HepG2 (cell line): ENCODE data around the gene GALNT1. TPM values are rescaled to one million over a fixed set of nuclear protein-coding genes. Genes with fewer than 3 reads are reported as not detected.

Experiments used
- ATAC-seq: fragments of 200-7000 bp; cut with Tn5 transposase; 3 replicates; pipeline ENCODE4 v1.9.1; 2020; ENCODE audit warnings: mild to moderate bottlenecking, moderate library complexity
- BruUV-seq: library from RNA; stranded (reverse); fragments of 400-500 nt; replicated peaks from 2 replicates; lab custom pipeline; 2021; lab: Mats Ljungman, UMichigan
- CTCF ChIA-PET: fragments of 300-600 bp; formaldehyde crosslinking; extraction: SDS; loops from one replicate; lab custom pipeline; 2021; ENCODE audit warnings: low total read pairs, inconsistent platforms, low intra/inter-chr PET ratio; lab: Yijun Ruan, JAX
- POLR2A ChIA-PET: fragments of 350-600 bp; sonication (Branson Sonifier 250); formaldehyde crosslinking; loops from one replicate; lab custom pipeline; 2020; ENCODE audit warnings: antibody characterized with exemption, inconsistent platforms; lab: Yijun Ruan, JAX
- DNase-seq: peaks from one replicate; pipeline ENCODE4 v3.0.0-alpha.2; 2015; ENCODE audit warnings: low spot score
- FAIRE-seq: peaks from 3 replicates; lab custom pipeline; 2011; peaks lifted over from hg19 to GRCh38; lab: Jason Lieb, UNC
- H2AFZ ChIP-seq: one replicate; pipeline ENCODE4 v1.6.1; 2011; ENCODE audit warnings: low read length, inconsistent platforms
- H3K27ac ChIP-seq: fragments of 300-600 bp; 3 replicates; pipeline ENCODE4 v1.8.0; 2011; ENCODE audit warnings: mixed run types, mild to moderate bottlenecking, mixed read lengths, low read length, inconsistent platforms; ENCODE audit not compliant: insufficient read depth; ENCODE audit errors: extremely low read length
- H3K27me3 ChIP-seq, 2 experiments: fragments of 200-600 bp in 1 of 2; 2 replicates in 1 of 2; 3 replicates in 1 of 2; pipeline versions ENCODE4 v1.6.0 to v1.8.0; 2011; ENCODE audit warnings: low read length in 2 of 2, mild to moderate bottlenecking in 2 of 2, moderate library complexity in 2 of 2, inconsistent platforms in 1 of 2; ENCODE audit not compliant: insufficient read depth in 2 of 2, control insufficient read depth in 1 of 2
- H3K36me3 ChIP-seq, 2 experiments: fragments of 200-600 bp in 1 of 2; replicated peaks in 1 of 2; 2 replicates in 1 of 2; 3 replicates in 1 of 2; pipeline versions ENCODE4 v1.5.1 to v1.8.0; 2011; ENCODE audit warnings: low read length in 2 of 2, inconsistent platforms in 1 of 2; ENCODE audit not compliant: insufficient read depth in 2 of 2, control insufficient read depth in 1 of 2
- H3K4me1 ChIP-seq: 2 replicates; pipeline ENCODE4 v1.5.1; 2012; ENCODE audit warnings: low read length, inconsistent platforms; ENCODE audit not compliant: insufficient read depth
- H3K4me2 ChIP-seq: 2 replicates; pipeline ENCODE4 v1.6.0; 2011; ENCODE audit warnings: low read depth, low read length, inconsistent platforms
- H3K4me3 ChIP-seq, 3 experiments: fragments of 200-600 bp in 1 of 3; sonication (generic), shearing (Covaris generic) in 1 of 3; replicated peaks in 1 of 3; 2 replicates each; pipeline ENCODE4 v1.5.1; 2011 to 2016; ENCODE audit warnings: low read length in 3 of 3, inconsistent platforms in 2 of 3, low read depth in 2 of 3, mild to moderate bottlenecking in 2 of 3, control low read depth in 1 of 3, mixed read lengths in 1 of 3; ENCODE audit not compliant: insufficient read depth in 1 of 3
- H3K79me2 ChIP-seq: one replicate; pipeline ENCODE4 v1.6.1; 2011; ENCODE audit warnings: low read length, inconsistent platforms; ENCODE audit not compliant: insufficient read depth
- H3K9ac ChIP-seq: 2 replicates; pipeline ENCODE4 v1.6.0; 2011; ENCODE audit warnings: mild to moderate bottlenecking, low read depth, low read length, inconsistent platforms; ENCODE audit not compliant: insufficient read depth
- H3K9me3 ChIP-seq: 2 replicates; pipeline ENCODE4 v1.5.1; 2012; ENCODE audit warnings: mild to moderate bottlenecking, low read length
- H4K20me1 ChIP-seq: 2 replicates; pipeline ENCODE4 v1.6.0; 2011; ENCODE audit warnings: inconsistent platforms, mild to moderate bottlenecking, low read length, moderate library complexity; ENCODE audit not compliant: insufficient read depth
- ATF4 ChIP-seq, 2 experiments: fragments of 450-650 bp in 1 of 2; sonication (generic) in 1 of 2; formaldehyde crosslinking; IDR thresholded peaks; 2 replicates each; pipeline versions ENCODE4 v1.5.0 to v1.8.0; 2020 to 2022; ENCODE audit warnings: mild to moderate bottlenecking in 1 of 2, missing genetic modification reagents in 1 of 2
- BCL3 ChIP-seq: sonication (generic); formaldehyde crosslinking; IDR thresholded peaks from 2 replicates; pipeline ENCODE4 v1.5.1; 2020; ENCODE audit warnings: mild to moderate bottlenecking, missing genetic modification reagents, moderate library complexity
- CBX5 ChIP-seq: sonication (generic); formaldehyde crosslinking; IDR thresholded peaks from 2 replicates; pipeline ENCODE4 v1.4.0; 2020; ENCODE audit warnings: missing genetic modification reagents, borderline replicate concordance
- CHCHD3 ChIP-seq: sonication (generic); formaldehyde crosslinking; IDR thresholded peaks from 2 replicates; pipeline ENCODE4 v1.8.0; 2022; ENCODE audit warnings: mild to moderate bottlenecking, missing genetic modification reagents, moderate library complexity
- ETS1 ChIP-seq: sonication (generic); formaldehyde crosslinking; IDR thresholded peaks from 2 replicates; pipeline ENCODE4 v1.4.0; 2020; ENCODE audit warnings: missing genetic modification reagents
- FOXK1 ChIP-seq: sonication (generic); formaldehyde crosslinking; IDR thresholded peaks from 2 replicates; pipeline ENCODE4 v1.4.0; 2020; ENCODE audit warnings: low read depth, missing genetic modification reagents, borderline replicate concordance
- GLI4 ChIP-seq: sonication (generic); formaldehyde crosslinking; IDR thresholded peaks from 2 replicates; pipeline ENCODE4 v1.5.1; 2020; ENCODE audit warnings: missing genetic modification reagents, mild to moderate bottlenecking, moderate library complexity, borderline replicate concordance
- HDAC1 ChIP-seq: sonication (generic); formaldehyde crosslinking; IDR thresholded peaks from 2 replicates; pipeline ENCODE4 v1.5.1; 2020; ENCODE audit warnings: mild to moderate bottlenecking, missing genetic modification reagents
- KLF9 ChIP-seq: IDR thresholded peaks from 2 replicates; pipeline ENCODE4 v1.6.1; 2016; ENCODE audit warnings: low read depth
- MXD4 ChIP-seq: IDR thresholded peaks from 2 replicates; pipeline ENCODE4 v1.6.1; 2016; ENCODE audit warnings: mild to moderate bottlenecking, missing biosample characterization, missing genetic modification reagents
- RAD21 ChIP-seq: fragments of 450-650 bp; formaldehyde crosslinking; IDR thresholded peaks from 2 replicates; pipeline ENCODE4 v1.5.0; 2020; ENCODE audit warnings: mild to moderate bottlenecking
- RARG ChIP-seq: sonication (generic); formaldehyde crosslinking; IDR thresholded peaks from 2 replicates; pipeline ENCODE4 v1.4.0; 2020; ENCODE audit warnings: low read depth, mild to moderate bottlenecking, missing genetic modification reagents
- ZBTB44 ChIP-seq: sonication (generic); formaldehyde crosslinking; IDR thresholded peaks from 2 replicates; pipeline ENCODE4 v1.4.0; 2020; ENCODE audit warnings: missing genetic modification reagents
- ZNF253 ChIP-seq: sonication (generic); formaldehyde crosslinking; IDR thresholded peaks from 2 replicates; pipeline ENCODE4 v1.8.0; 2022; ENCODE audit warnings: mild to moderate bottlenecking, missing genetic modification reagents, borderline replicate concordance
- ZNF263 ChIP-seq: sonication (generic); formaldehyde crosslinking; IDR thresholded peaks from 2 replicates; pipeline ENCODE4 v1.4.0; 2020; ENCODE audit warnings: missing genetic modification reagents
- ZNF775 ChIP-seq: sonication (generic); formaldehyde crosslinking; IDR thresholded peaks from 2 replicates; pipeline ENCODE4 v1.4.0; 2020; ENCODE audit warnings: missing genetic modification reagents, mild to moderate bottlenecking, moderate library complexity, borderline replicate concordance
- ZNF788 ChIP-seq: sonication (generic); formaldehyde crosslinking; IDR thresholded peaks from 2 replicates; pipeline ENCODE4 v1.5.0; 2020; ENCODE audit warnings: mild to moderate bottlenecking, missing genetic modification reagents, borderline replicate concordance
- ZSCAN25 ChIP-seq: sonication (generic); formaldehyde crosslinking; IDR thresholded peaks from 2 replicates; pipeline ENCODE4 v1.8.0; 2022; ENCODE audit warnings: mild to moderate bottlenecking, missing genetic modification reagents
- WGBS: methylation state at CpG from one replicate; pipeline ENCODE4 v1.1.6; 2017; ENCODE audit warnings: low lambda C conversion rate; 5-methylcytosine and 5-hydroxymethylcytosine counted together
- in situ Hi-C: cut with HindIII; loops from 2 replicates; pipeline ENCODE4 v1.10.0; 2017; ENCODE audit warnings: low pct_unique_long_range_greater_than_20kb; ENCODE audit not compliant: extremely low pct_ligation_motif_present
- intact Hi-C: fragments of 100-400 bp; cut with micrococcal nuclease; formaldehyde crosslinking; loops from one replicate; pipeline ENCODE4 v1.10.0; 2022; ENCODE audit not compliant: unreplicated experiment
- polyA plus RNA-seq, 8 experiments: library from polyadenylated mRNA; depleted of rRNA in 3 of 8; stranded (reverse) in 7 of 8; unstranded in 1 of 8; fragments of >200 nt; fragmentation: Illumina TruSeq in 4 of 8; extraction: Trizol in 4 of 8; gene quantifications; 2 replicates each; pipeline versions ENCODE4 v1.2.1 to v1.2.3, GENCODE V29; 2011 to 2016; ENCODE audit warnings: low read depth in 4 of 8, missing spikeins in 1 of 8, mixed read lengths in 1 of 8; ENCODE audit not compliant: insufficient read depth in 1 of 8
- total RNA-seq, 5 experiments: library from RNA; depleted of rRNA; stranded (reverse); fragments of >200 nt; fragmentation: Illumina TruSeq; extraction: Trizol; gene quantifications; 2 replicates each; pipeline ENCODE4 v1.2.3, GENCODE V29; 2016; ENCODE audit warnings: low read depth in 1 of 5

Gene GALNT1
- total and polyA plus RNA-seq, 2 of the 13 experiments (the other 11 are each of a cell fraction or from before 2014, with no cell fraction given) = 41.1 to 100 TPM

- TF ChIP-seq ETS1 (no peak), ATF4 (CRISPR knock-in tag; IDR thresholded peaks at IDR 0.05) (no peak), RARG (CRISPR knock-in tag) (no peak), ZNF253 (CRISPR knock-in tag) (no peak), FOXK1 (CRISPR knock-in tag) (no peak), ZSCAN25 (CRISPR knock-in tag) (no peak), HDAC1 (CRISPR knock-in tag) (no peak), CBX5 (CRISPR knock-in tag) (no peak), KLF9 (no peak), ZNF775 (CRISPR knock-in tag) (no peak), ZNF788 (CRISPR knock-in tag) (no peak), ZBTB44 (CRISPR knock-in tag) (no peak), RAD21 (CRISPR knock-in tag) (no peak), ZNF263 (no peak), GLI4 (CRISPR knock-in tag) (no peak), BCL3 (CRISPR knock-in tag) (no peak), MXD4 (CRISPR knock-in tag) (no peak), CHCHD3 (no peak)
- Histone ChIP-seq H3K9ac (no peak overlapping the region), H3K79me2 (no peaks in the 10 kb centered on the region), H3K27ac (no peak overlapping the region), H3K27me3 (no peaks in the 10 kb centered on the region), H3K4me2 (no peak overlapping the region), H3K9me3 (peaks cover 9% of the 10 kb centered on the region), H3K4me1 (no peaks in the 10 kb centered on the region), H3K4me3 (no peak overlapping the region), H2AFZ (no peak overlapping the region), H4K20me1 (no peaks in the 10 kb centered on the region), H3K36me3 (no peaks in the 10 kb centered on the region; a peak in 1 of 5 replicates)
- 97% methylated on average over 4 of the region's 4 CpGs for WGBS
- ATAC-seq (no peak), DNase-seq (no peak), FAIRE-seq (no peak)
- intact Hi-C loops (no loop called here), in situ Hi-C loops (no loop called here)
- ChIA-PET CTCF (no interaction called here), POLR2A (no interaction called here)
- BruUV-seq = no TSS peak
Measured at GRCh38 chr18:35642802-35643201, 61.3 kb downstream of the GALNT1 start.
